Activated CD8-positive, alpha-beta T cell treated with anti-CD3 and anti-CD28 coated beads for 36 hours (primary cell): ENCODE data around the gene RGS7BP. TPM values are rescaled to one million over a fixed set of nuclear protein-coding genes. Genes with fewer than 3 reads are reported as not detected.

Source experiments
- ATAC-seq: fragments of 200-7000 bp; cut with Tn5 transposase; one replicate; pipeline ENCODE4 v1.10.0; 2021; ENCODE audit warnings: mild to moderate bottlenecking, moderate library complexity
- CTCF ChIA-PET: fragments of 350-600 bp; sonication (Branson Sonifier 250); formaldehyde crosslinking; loops from one replicate; lab custom pipeline; 2021; ENCODE audit warnings: antibody characterized with exemption; lab: Charles Lee
- POLR2A ChIA-PET: fragments of 350-600 bp; sonication (Branson Sonifier 250); formaldehyde crosslinking; loops from one replicate; lab custom pipeline; 2021; ENCODE audit warnings: antibody characterized with exemption; lab: Charles Lee
- DNase-seq: peaks from one replicate; pipeline ENCODE4 v3.0.0-alpha.2; 2020
- H3K27ac Mint-ChIP-seq: one replicate; pipeline ENCODE4 v1.8.0; 2021; ENCODE audit warnings: mild to moderate bottlenecking, mixed read lengths
- H3K27me3 Mint-ChIP-seq: one replicate; pipeline ENCODE4 v1.8.0; 2021; ENCODE audit warnings: mixed read lengths
- H3K36me3 Mint-ChIP-seq: one replicate; pipeline ENCODE4 v1.8.0; 2021; ENCODE audit warnings: low read depth, mixed read lengths
- H3K4me1 Mint-ChIP-seq: one replicate; pipeline ENCODE4 v1.8.0; 2021; ENCODE audit warnings: low read depth, mixed read lengths
- H3K4me3 Mint-ChIP-seq: one replicate; pipeline ENCODE4 v1.8.0; 2021; ENCODE audit warnings: mild to moderate bottlenecking, moderate library complexity, mixed read lengths
- H3K9me3 Mint-ChIP-seq: one replicate; pipeline ENCODE4 v1.8.0; 2021; ENCODE audit warnings: mixed read lengths
- intact Hi-C: fragments of 100-400 bp; cut with micrococcal nuclease; formaldehyde crosslinking; loops from one replicate; pipeline ENCODE4 v1.10.0; 2022
- total RNA-seq, 2 experiments: library from RNA; stranded (reverse); gene quantifications; one replicate each; pipeline ENCODE4 v1.2.3, GENCODE V29; 2021
- TF ChIP-seq, protein P1 (sequence below): fragments of 200-600 bp; IDR thresholded peaks from one replicate; pipeline ENCODE4 v1.8.0; 2022; ENCODE audit warnings: antibody characterized with exemption, mild to moderate bottlenecking

Gene RGS7BP
- total RNA-seq, 2 experiments from 2014 or later: not detected

DNA sequence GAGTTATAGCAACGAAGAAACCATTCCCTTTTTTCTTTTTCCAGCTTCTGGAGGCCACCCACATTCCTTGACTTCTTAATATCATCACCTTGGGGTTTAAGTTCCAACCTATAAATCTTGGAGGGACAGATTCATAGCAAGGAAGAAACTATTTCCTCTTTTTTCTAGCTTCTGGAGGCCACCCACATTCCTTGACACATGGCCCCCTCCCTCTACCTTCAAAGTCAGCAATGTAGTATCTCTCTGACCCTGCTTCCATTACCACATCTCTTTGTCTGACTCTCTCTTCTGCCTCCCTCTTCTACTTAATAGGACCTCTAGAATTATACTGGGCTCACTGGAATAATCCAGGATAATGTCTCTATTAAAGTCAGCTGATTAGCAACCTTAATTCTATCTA is 149.8 kb downstream of the RGS7BP start:
- POLR2A ChIA-PET: interaction anchor here (0.6 kb wide), 1 partner anchor 112 kb away, joined by 3 read pairs; no protein-coding TSS in a partner anchor
- ATAC-seq: no peak
- no peak overlapping the region for H3K4me3 Mint-ChIP-seq
- no peak for DNase-seq
- CTCF ChIA-PET: no interaction called here
- H3K36me3 Mint-ChIP-seq: no peaks in the 10 kb centered on the region
- peaks cover 3% of the 10 kb centered on the region for H3K9me3 Mint-ChIP-seq
- H3K27me3 Mint-ChIP-seq: peaks cover 6% of the 10 kb centered on the region
- TF ChIP-seq, protein P1, sequence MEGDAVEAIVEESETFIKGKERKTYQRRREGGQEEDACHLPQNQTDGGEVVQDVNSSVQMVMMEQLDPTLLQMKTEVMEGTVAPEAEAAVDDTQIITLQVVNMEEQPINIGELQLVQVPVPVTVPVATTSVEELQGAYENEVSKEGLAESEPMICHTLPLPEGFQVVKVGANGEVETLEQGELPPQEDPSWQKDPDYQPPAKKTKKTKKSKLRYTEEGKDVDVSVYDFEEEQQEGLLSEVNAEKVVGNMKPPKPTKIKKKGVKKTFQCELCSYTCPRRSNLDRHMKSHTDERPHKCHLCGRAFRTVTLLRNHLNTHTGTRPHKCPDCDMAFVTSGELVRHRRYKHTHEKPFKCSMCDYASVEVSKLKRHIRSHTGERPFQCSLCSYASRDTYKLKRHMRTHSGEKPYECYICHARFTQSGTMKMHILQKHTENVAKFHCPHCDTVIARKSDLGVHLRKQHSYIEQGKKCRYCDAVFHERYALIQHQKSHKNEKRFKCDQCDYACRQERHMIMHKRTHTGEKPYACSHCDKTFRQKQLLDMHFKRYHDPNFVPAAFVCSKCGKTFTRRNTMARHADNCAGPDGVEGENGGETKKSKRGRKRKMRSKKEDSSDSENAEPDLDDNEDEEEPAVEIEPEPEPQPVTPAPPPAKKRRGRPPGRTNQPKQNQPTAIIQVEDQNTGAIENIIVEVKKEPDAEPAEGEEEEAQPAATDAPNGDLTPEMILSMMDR: no peak
- H3K27ac Mint-ChIP-seq: no peak overlapping the region
- no peaks in the 10 kb centered on the region for H3K4me1 Mint-ChIP-seq
- intact Hi-C loops: no loop called here

GRCh38 chr5:64659289-64659688 is 153.5 kb downstream of the RGS7BP start:
- Mint-ChIP-seq H3K4me1 (no peaks in the 10 kb centered on the region), H3K9me3 (peaks cover 3% of the 10 kb centered on the region), H3K4me3 (no peak overlapping the region), H3K27me3 (peaks cover 4% of the 10 kb centered on the region), H3K27ac (no peak overlapping the region), H3K36me3 (no peaks in the 10 kb centered on the region)
- intact Hi-C loops: no loop called here
- TF ChIP-seq, protein P1: no peak
- CTCF ChIA-PET: interaction anchor here (1.5 kb wide), 1 partner anchor 39 kb away, joined by 3 read pairs; no protein-coding TSS in a partner anchor
- DNase-seq (no peak), ATAC-seq (no peak)
- POLR2A ChIA-PET: no interaction called here

Other genes with a start within 250 kb of the RGS7BP start
- not detected for gene SHISAL2B, start 184.5 kb downstream of the RGS7BP start, total RNA-seq